Measurements from ENCODE around the gene LHFPL3.

LHFPL3 gene

DNA sequence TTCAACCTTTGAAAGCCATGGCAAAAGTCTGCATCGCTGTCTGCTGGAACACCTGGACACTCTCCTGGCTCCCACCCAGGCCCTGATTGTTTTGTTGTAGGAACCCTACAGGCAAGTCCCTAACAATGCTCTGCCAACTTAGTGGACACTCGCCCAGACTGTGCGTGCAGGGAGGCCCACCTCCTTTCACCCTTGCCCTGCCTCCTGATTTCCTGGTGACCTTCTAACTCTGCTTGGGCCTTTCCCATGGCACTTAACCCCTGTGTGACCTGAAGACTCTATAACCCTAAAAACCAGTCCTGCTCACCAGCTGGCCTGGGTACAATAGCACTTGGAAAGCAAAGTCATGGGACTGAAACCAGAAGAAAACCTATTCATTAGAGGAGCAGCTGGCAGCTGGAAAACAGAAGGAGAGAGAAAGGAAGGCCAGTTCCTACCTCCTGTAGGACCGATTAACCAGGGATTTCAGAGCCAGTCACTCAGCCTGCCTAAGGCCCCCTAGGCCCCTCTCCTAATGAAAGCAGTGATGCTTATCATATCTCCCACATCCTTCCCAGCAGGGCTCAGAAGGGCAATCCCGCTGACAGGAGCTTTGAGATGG, 602.9 kb downstream of the LHFPL3 start:
- no peak overlapping the region for H3K14ac ChIP-seq (ENCODE audit: low read length)
- no peak overlapping the region for H4K91ac ChIP-seq (ENCODE audit: low read depth, low read length)
- no peaks in the 10 kb centered on the region for H3K36me3 ChIP-seq (ENCODE audit: control insufficient read depth in 1 of 2, insufficient read depth in 2 of 2, low read length in 2 of 2)
- H3K4me2 ChIP-seq (ENCODE audit: low read length), result no peak overlapping the region
- H4K12ac ChIP-seq (ENCODE audit: low read depth, low read length), result no peak overlapping the region
- no peaks in the 10 kb centered on the region for H3K79me2 ChIP-seq (ENCODE audit: control insufficient read depth, insufficient read depth, low read length, poor library complexity)
- H3K4me1 ChIP-seq (ENCODE audit: control insufficient read depth in 1 of 2, insufficient read depth in 2 of 2, low read length in 2 of 2), result peaks cover 0 to 4% of the 10 kb centered on the region in 2 experiments
- H3K23ac ChIP-seq (ENCODE audit: low read length), result no peak overlapping the region
- DNase-seq, result no peak
- H3K9me3 ChIP-seq (ENCODE audit: insufficient read depth, low read depth, low read length), result peaks cover 2% of the 10 kb centered on the region
- no peak overlapping the region for H3K4ac ChIP-seq (ENCODE audit: low read depth, low read length)
- H3K18ac ChIP-seq (ENCODE audit: low read length), result no peak overlapping the region
- no peak overlapping the region for H2AFZ ChIP-seq (ENCODE audit: insufficient read depth, low read length, poor library complexity)
- no peak overlapping the region for H4K8ac ChIP-seq (ENCODE audit: low read depth, low read length)
- WGBS (ENCODE audit: extremely low coverage, insufficient coverage, insufficient read length), result no CpG with 5 or more reads among the region's 5 CpGs
- no peaks in the 10 kb centered on the region for H3K79me1 ChIP-seq (ENCODE audit: low read length)
- no peak overlapping the region for H3K9ac ChIP-seq (ENCODE audit: low read length)
- no peak overlapping the region for H2AK5ac ChIP-seq (ENCODE audit: low read length)
- no peak overlapping the region for H2BK5ac ChIP-seq (ENCODE audit: low read depth, low read length, poor library complexity)
- no peak overlapping the region for H3K27ac ChIP-seq (ENCODE audit: low read depth, low read length)
- H2BK120ac ChIP-seq (ENCODE audit: insufficient read depth, low read length, poor library complexity), result no peak overlapping the region
- no peak overlapping the region for H2BK12ac ChIP-seq (ENCODE audit: low read length)
- no peak overlapping the region for H3K4me3 ChIP-seq (ENCODE audit: low read depth, low read length)
- no peaks in the 10 kb centered on the region for H3K27me3 ChIP-seq (ENCODE audit: insufficient read depth, low read length)

DNA sequence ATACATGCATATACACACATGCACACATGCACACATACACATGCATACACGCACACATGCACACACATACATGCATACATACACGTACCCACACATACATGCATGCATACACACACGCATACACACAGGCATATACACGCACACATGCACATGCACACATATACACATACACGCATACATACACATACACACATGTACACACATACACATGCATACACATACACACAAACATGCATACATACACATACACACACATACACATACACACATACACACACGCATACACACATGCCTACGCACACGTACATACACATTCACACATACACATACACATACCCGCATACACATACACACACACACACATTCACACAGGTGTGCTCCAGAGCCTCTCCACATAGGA, 604.6 kb downstream of the LHFPL3 start:
- no peak overlapping the region for H3K4me2 ChIP-seq (ENCODE audit: low read length)
- no peak overlapping the region for H3K14ac ChIP-seq (ENCODE audit: low read length)
- no peaks in the 10 kb centered on the region for H3K27me3 ChIP-seq (ENCODE audit: insufficient read depth, low read length)
- no peak overlapping the region for H3K18ac ChIP-seq (ENCODE audit: low read length)
- H2AK5ac ChIP-seq (ENCODE audit: low read length), result no peak overlapping the region
- no peak overlapping the region for H2BK5ac ChIP-seq (ENCODE audit: low read depth, low read length, poor library complexity)
- H3K23ac ChIP-seq (ENCODE audit: low read length), result peak overlapping the region; percentile 51
- H4K8ac ChIP-seq (ENCODE audit: low read depth, low read length), result no peak overlapping the region
- peak overlapping the region; percentile 10 for H3K9ac ChIP-seq (ENCODE audit: low read length)
- peaks cover 2% of the 10 kb centered on the region for H3K9me3 ChIP-seq (ENCODE audit: insufficient read depth, low read depth, low read length)
- H3K27ac ChIP-seq (ENCODE audit: low read depth, low read length), result no peak overlapping the region
- WGBS (ENCODE audit: extremely low coverage, insufficient coverage, insufficient read length), result 100% methylated on average over 4 of the region's 9 CpGs
- H2AFZ ChIP-seq (ENCODE audit: insufficient read depth, low read length, poor library complexity), result no peak overlapping the region
- H3K79me1 ChIP-seq (ENCODE audit: low read length), result no peaks in the 10 kb centered on the region
- H3K4me1 ChIP-seq (ENCODE audit: control insufficient read depth in 1 of 2, insufficient read depth in 2 of 2, low read length in 2 of 2), result peaks cover 0 to 4% of the 10 kb centered on the region in 2 experiments
- DNase-seq, result no peak
- H3K79me2 ChIP-seq (ENCODE audit: control insufficient read depth, insufficient read depth, low read length, poor library complexity), result no peaks in the 10 kb centered on the region
- no peak overlapping the region for H4K91ac ChIP-seq (ENCODE audit: low read depth, low read length)
- H2BK120ac ChIP-seq (ENCODE audit: insufficient read depth, low read length, poor library complexity), result no peak overlapping the region
- H3K36me3 ChIP-seq (ENCODE audit: control insufficient read depth in 1 of 2, insufficient read depth in 2 of 2, low read length in 2 of 2), result no peaks in the 10 kb centered on the region
- H3K4ac ChIP-seq (ENCODE audit: low read depth, low read length), result no peak overlapping the region
- H4K12ac ChIP-seq (ENCODE audit: low read depth, low read length), result no peak overlapping the region
- no peak overlapping the region for H2BK12ac ChIP-seq (ENCODE audit: low read length)
- H3K4me3 ChIP-seq (ENCODE audit: low read depth, low read length), result peak overlapping the region; percentile 29

GRCh38 chr7:104933521-104933988, 605.2 kb downstream of the LHFPL3 start:
- Histone ChIP-seq H3K23ac (ENCODE audit: low read length) (no peak overlapping the region), H4K91ac (ENCODE audit: low read depth, low read length) (no peak overlapping the region), H3K79me2 (ENCODE audit: control insufficient read depth, insufficient read depth, low read length, poor library complexity) (no peaks in the 10 kb centered on the region), H3K18ac (ENCODE audit: low read length) (no peak overlapping the region), H4K8ac (ENCODE audit: low read depth, low read length) (no peak overlapping the region), H3K27ac (ENCODE audit: low read depth, low read length) (no peak overlapping the region), H3K36me3 (ENCODE audit: control insufficient read depth in 1 of 2, insufficient read depth in 2 of 2, low read length in 2 of 2) (no peaks in the 10 kb centered on the region), H3K27me3 (ENCODE audit: insufficient read depth, low read length) (no peaks in the 10 kb centered on the region), H2AK5ac (ENCODE audit: low read length) (no peak overlapping the region), H2BK5ac (ENCODE audit: low read depth, low read length, poor library complexity) (no peak overlapping the region), H3K4ac (ENCODE audit: low read depth, low read length) (no peak overlapping the region), H2BK12ac (ENCODE audit: low read length) (no peak overlapping the region), H3K79me1 (ENCODE audit: low read length) (no peaks in the 10 kb centered on the region), H2AFZ (ENCODE audit: insufficient read depth, low read length, poor library complexity) (no peak overlapping the region), H4K12ac (ENCODE audit: low read depth, low read length) (no peak overlapping the region), H3K4me3 (ENCODE audit: low read depth, low read length) (no peak overlapping the region), H3K4me1 (ENCODE audit: control insufficient read depth in 1 of 2, insufficient read depth in 2 of 2, low read length in 2 of 2) (peaks cover 0 to 4% of the 10 kb centered on the region in 2 experiments), H3K14ac (ENCODE audit: low read length) (no peak overlapping the region), H3K9me3 (ENCODE audit: insufficient read depth, low read depth, low read length) (peaks cover 2% of the 10 kb centered on the region), H3K4me2 (ENCODE audit: low read length) (no peak overlapping the region), H2BK120ac (ENCODE audit: insufficient read depth, low read length, poor library complexity) (no peak overlapping the region), H3K9ac (ENCODE audit: low read length) (no peak overlapping the region)
- no CpG with 5 or more reads among the region's 6 CpGs for WGBS (ENCODE audit: extremely low coverage, insufficient coverage, insufficient read length)
- DNase-seq, result no peak

DNA sequence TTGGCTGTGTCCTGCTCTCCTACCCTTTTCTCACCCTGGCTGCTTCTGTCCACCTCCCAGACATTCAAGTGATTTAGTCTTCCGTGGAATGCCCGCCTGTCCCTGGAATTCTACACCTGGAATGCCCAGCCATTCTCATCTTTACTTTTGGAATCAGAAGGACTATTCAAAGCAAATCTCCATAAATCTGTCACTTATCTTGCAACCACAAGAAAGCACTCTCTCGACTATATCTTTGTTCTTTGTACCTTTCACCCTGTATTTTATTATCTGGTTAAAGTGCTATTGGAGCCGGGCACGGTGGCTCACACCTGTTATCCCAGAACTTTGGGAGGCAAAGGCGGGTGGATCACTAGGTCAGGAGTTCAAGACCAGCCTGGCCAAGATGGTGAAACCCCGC, 606.3 kb downstream of the LHFPL3 start:
- Histone ChIP-seq H3K23ac (ENCODE audit: low read length) (no peak overlapping the region), H3K4me3 (ENCODE audit: low read depth, low read length) (no peak overlapping the region), H2BK120ac (ENCODE audit: insufficient read depth, low read length, poor library complexity) (no peak overlapping the region), H3K27me3 (ENCODE audit: insufficient read depth, low read length) (no peaks in the 10 kb centered on the region), H3K14ac (ENCODE audit: low read length) (no peak overlapping the region), H3K4me1 (ENCODE audit: control insufficient read depth in 1 of 2, insufficient read depth in 2 of 2, low read length in 2 of 2) (peaks cover 0 to 4% of the 10 kb centered on the region in 2 experiments), H3K4ac (ENCODE audit: low read depth, low read length) (no peak overlapping the region), H3K79me2 (ENCODE audit: control insufficient read depth, insufficient read depth, low read length, poor library complexity) (no peaks in the 10 kb centered on the region), H2BK5ac (ENCODE audit: low read depth, low read length, poor library complexity) (no peak overlapping the region), H3K36me3 (ENCODE audit: control insufficient read depth in 1 of 2, insufficient read depth in 2 of 2, low read length in 2 of 2) (no peaks in the 10 kb centered on the region), H2BK12ac (ENCODE audit: low read length) (no peak overlapping the region), H4K8ac (ENCODE audit: low read depth, low read length) (no peak overlapping the region), H4K91ac (ENCODE audit: low read depth, low read length) (no peak overlapping the region), H3K27ac (ENCODE audit: low read depth, low read length) (no peak overlapping the region), H3K4me2 (ENCODE audit: low read length) (no peak overlapping the region), H3K9ac (ENCODE audit: low read length) (no peak overlapping the region), H2AFZ (ENCODE audit: insufficient read depth, low read length, poor library complexity) (no peak overlapping the region), H3K9me3 (ENCODE audit: insufficient read depth, low read depth, low read length) (peaks cover 2% of the 10 kb centered on the region), H4K12ac (ENCODE audit: low read depth, low read length) (no peak overlapping the region), H3K79me1 (ENCODE audit: low read length) (no peaks in the 10 kb centered on the region), H3K18ac (ENCODE audit: low read length) (no peak overlapping the region), H2AK5ac (ENCODE audit: low read length) (no peak overlapping the region)
- DNase-seq, result no peak
- WGBS (ENCODE audit: extremely low coverage, insufficient coverage, insufficient read length), result no CpG with 5 or more reads among the region's 7 CpGs

Measured in trophoblast cell (in vitro differentiated cells and primary cell).